ENCODE data around the gene CACNB2.

DNA sequence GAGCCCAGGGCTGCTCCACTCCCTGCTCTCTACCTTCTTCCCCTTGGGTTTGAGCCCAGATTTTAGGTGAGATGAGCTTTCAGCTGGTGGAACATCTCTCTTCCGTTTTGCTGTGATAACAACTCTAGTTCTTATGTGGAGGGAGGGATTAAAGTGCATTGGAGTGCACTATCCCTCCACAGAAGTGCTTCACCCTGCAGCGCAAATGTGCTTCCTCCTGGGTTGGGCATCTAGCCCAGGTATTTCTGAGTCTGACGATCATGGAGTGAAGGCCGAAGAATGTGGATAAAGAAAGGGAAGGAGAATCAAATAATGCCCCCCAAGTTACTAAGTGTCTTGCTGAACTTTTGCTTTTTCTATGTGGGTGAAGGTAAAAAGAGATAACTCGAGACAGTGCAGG is 157.4 kb downstream of the CACNB2 start:
- TF ChIP-seq, protein P1, sequence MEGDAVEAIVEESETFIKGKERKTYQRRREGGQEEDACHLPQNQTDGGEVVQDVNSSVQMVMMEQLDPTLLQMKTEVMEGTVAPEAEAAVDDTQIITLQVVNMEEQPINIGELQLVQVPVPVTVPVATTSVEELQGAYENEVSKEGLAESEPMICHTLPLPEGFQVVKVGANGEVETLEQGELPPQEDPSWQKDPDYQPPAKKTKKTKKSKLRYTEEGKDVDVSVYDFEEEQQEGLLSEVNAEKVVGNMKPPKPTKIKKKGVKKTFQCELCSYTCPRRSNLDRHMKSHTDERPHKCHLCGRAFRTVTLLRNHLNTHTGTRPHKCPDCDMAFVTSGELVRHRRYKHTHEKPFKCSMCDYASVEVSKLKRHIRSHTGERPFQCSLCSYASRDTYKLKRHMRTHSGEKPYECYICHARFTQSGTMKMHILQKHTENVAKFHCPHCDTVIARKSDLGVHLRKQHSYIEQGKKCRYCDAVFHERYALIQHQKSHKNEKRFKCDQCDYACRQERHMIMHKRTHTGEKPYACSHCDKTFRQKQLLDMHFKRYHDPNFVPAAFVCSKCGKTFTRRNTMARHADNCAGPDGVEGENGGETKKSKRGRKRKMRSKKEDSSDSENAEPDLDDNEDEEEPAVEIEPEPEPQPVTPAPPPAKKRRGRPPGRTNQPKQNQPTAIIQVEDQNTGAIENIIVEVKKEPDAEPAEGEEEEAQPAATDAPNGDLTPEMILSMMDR (IDR thresholded peaks at IDR 0.05; ENCODE audit: low read depth, low read length, poor library complexity, severe bottlenecking): no peak
- no peak for TF ChIP-seq EZH2phosphoT487 (IDR thresholded peaks at IDR 0.05; ENCODE audit: borderline replicate concordance, low read length)

Measured in DOHH2 (cell line).